Nucleus accumbens (tissue), 56 donors: ENCODE results near the gene SYPL2.
"Not testable (repeated sequence)": the region's sequence is repeated elsewhere in the genome, so short reads cannot be mapped to it uniquely, and the experiment has no call there.

Source experiments
- DNase-seq, 56 donors: peaks; one replicate each; lab custom pipeline; 2025; lab: John Stamatoyannopoulos, UW

Gene SYPL2

DNA sequence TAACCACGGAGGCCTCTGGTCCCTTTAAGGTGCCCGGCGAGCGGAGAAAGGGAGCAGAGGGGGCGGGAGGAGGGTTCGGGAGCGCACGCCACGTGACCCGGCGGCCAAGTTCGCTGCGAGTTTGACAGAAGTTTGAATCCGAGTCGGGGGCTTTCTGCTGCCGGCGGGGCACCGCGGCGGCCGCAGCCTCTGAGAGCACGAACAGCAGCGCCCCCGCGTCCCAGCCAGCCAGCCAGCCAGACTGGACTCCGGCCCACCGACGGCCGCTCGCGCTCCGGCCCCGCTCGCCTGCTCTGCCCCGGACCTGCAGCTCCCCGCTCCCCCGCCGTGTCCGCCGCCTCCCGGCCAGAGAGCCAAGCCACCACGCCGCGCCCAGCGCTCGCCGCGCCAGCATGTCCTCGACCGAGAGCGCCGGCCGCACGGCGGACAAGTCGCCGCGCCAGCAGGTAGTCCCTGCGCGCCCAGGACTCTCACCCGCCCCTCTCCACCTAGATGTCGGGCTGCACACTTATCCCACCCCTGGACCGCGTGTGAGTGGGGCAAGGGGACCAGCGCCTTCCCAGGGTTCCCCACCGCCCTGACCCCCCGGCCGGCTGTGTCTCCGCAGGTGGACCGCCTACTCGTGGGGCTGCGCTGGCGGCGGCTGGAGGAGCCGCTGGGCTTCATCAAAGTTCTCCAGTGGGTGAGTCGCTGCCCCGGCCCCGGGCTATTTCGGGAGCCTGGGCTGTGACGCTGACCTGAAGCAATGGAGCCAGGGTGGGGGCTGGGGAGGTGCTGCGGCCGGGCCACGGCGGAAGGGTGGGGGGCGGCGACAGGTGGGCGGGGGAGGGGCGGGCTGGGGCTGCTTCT lies at the start of gene SYPL2:
Gene SYPL2, plus strand, starts transcription at position 95 of the 849 bp plus-strand sequence. Its CDS starts 298 bp downstream, at position 393.
- DNase-seq, result peak in 15 of 56 donors; percentile 8 to 60 (median 22)

DNA sequence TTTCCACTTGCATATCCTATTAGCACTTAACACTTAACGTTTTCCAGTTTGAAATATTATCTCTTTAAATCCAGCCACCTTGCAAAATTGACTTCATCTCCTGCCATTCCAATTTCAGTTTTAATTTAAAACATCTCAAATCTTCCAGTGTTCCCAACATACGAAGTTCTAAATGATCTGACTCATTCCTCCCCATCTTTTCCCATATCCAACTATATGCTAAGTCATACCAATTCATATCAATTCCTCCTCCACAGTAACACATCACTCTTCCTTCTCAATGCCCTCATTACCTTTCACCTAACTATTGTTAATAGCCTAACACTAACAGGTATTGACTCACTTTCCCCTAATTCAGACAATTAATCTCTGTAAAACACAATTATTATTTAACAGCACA lies 42.8 kb upstream of the SYPL2 start:
- DNase-seq, result no peak

DNA sequence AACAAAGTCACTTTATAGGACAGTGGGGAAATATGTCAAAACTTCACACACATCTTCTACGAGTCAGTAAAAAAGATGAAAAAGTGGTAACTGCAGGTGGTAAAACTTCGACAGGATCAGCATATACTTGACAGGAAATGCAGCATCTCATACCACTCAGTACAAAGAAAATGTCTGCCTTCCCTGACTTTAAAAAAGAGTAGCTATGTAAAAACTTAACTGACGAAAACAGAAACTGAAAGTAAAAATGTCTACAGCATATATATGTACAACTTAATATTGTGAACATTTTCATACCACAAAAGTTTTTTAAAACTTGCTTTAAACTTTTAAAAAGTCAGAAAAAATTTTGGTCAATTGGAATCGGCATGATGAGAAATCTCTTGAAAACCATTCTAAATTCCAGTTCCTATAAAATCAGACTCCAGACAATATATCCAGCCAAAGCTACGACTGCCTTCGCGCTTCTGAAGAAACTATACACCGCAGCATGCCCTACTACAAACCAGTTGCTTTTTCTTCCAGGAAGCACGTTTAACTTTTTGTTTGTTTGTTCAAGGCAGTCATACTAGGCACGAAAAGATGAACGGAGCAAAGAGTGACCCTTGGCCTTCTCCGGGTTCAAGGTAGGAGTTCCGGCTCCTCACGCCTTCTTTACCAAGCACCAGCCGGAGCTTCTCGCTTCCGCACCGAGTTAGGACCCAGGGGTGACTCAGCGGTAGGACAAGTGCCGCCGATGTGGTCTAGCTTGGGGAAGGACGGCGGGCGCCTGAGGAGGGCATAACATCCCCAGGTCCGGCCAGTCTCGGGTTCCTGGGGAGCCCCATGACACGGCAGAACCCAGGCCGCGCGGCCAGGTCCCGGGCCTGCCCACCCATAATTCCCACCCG lies 40.7 kb upstream of the SYPL2 start:
- DNase-seq, result peak in 6 of 56 donors; percentile 29 to 69 (median 58)

DNA sequence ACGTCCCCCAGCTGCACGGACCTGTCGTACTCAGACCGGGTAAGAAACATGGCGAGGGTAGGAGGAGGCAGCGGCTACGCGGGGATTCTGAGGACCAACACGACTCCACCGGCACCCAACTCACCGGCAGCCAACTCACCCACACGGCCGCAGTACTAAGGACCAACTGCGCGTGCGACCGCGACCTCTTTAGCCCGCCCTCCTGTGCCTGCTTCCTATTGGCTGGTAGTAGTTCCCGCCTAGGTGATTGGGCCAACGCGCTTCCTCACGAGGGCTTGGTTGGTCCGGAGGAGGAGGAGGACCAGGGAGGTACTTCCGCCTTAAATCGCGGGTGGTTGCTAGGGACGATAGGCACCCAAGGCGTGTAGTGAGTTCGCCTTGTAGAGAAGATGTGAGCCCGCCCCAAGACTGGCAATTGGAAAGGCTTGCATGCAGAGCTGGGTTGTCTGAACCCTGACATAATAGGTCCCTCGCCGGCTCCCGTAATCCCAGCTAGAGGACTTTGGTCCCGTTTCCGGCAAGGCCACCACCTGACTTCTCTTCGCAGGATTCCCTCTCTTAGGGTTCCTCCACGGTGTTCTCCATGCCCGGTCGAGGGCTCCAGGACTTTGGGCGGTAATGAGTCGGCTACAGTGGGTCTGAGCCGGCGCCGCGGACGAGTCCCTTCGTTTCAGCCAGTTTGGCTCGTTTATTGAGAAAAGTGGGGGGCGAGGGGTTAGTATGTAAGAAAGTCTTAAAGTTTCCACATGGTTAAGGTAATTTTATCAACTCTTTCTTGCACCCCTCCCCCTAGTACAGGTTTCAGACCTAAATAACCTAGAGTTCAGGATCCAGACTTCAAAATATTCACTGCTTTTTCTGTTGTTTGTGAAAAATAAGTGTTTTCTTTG lies 39.8 kb upstream of the SYPL2 start, which contains the start of gene PSMA5:
Gene PSMA5, minus strand, starts transcription at position 168 of the 890 bp plus-strand sequence. Its CDS starts 118 bp downstream, at position 50.
- DNase-seq, result peak; percentile 77 to 99 (median 96)

DNA sequence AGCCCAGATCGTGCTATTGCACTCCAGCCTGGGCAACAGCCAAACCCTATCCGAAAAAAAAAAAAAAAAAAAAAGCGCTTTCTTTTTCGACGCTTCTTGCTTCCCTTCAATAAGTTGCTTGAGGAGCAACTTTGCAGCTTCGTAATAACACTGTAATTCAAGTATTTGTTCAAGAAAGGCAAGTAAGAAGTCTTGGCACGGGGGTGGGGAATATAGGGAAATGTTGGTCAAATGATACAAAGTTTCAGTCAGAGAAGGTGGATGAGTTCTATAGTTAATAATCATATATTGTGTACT lies 39.2 kb upstream of the SYPL2 start:
- no peak for DNase-seq

DNA sequence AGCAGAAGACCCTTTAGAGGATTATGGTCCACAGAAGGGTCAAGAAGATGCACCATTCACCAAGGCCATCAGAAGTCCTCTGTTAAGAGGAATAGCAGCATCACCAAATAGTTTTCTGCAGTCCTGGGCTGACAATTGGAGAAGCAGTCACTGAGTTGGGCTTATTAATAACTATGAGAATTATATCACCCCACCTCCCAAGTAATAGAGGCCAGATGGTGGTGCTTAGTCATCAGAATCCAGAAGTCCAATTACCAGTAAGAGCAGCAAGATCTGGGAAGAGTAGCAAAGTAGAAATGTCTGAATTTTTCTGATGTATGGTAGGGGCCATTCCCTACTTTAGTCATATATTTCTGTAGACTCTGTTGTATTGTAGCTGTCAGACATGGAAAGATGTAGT lies 34.0 kb upstream of the SYPL2 start:
- DNase-seq, result no peak

DNA sequence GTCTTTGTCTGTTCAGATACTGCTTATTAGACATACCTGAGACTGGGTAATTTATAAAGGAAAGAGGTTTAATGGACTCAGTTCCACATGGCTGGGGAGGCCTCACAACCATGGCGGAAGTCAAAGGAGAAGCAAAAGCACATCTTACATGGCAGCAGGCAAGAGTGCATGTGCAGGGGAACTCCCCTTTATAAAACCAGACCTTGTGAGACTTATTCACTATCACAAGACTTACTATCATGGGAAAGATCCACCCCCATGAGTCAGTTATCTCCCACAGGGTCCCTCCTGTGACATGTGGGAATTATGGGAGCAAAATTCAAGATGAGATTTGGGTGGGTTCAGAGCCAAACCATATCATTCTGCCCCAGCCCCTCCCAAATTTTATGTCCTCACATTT lies 33.0 kb upstream of the SYPL2 start:
- DNase-seq, result no peak

DNA sequence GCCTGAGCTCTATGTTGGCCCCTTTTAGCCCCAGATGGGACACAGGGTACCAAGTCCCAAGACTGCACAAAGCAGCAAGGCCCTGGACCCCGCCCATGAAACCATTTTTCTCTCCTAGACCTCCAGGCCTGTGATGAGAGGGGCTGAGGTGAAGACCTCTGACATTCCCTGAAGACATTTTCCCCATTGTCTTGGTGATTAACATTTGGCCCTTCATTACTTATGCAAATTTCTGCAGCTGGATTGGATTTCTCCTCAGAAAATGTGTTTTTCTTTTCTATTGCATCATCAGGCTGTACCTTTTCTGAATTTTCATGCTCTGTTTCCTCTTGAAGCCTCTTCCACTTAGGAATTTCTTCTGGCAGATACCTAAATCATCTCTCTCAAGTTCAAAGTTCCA lies 31.9 kb upstream of the SYPL2 start:
- DNase-seq, result no peak

DNA sequence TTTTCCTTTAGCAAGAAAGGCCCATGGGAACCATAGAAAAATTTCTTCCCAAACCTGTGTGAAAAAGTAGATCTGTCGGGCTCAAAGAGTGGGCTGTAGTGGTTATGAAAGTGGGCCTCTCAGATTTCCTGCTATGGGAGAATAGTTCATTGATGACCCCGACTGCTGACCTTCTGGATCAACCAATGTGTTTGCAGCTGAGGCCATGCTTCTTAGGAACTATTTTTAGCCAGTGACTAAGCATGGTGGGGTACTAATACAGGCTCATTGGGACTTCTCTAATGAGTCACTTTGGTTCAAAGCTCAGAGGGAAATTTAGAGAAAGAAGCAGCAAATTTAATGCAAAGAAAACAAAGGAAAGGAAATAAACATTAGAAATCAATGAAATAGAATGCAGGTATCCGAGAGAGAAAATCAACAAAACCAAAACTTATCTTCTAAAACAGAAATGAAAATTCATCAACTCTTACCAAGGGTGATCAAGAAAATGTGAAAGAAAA lies 27.5 kb upstream of the SYPL2 start:
- DNase-seq, result no peak

DNA sequence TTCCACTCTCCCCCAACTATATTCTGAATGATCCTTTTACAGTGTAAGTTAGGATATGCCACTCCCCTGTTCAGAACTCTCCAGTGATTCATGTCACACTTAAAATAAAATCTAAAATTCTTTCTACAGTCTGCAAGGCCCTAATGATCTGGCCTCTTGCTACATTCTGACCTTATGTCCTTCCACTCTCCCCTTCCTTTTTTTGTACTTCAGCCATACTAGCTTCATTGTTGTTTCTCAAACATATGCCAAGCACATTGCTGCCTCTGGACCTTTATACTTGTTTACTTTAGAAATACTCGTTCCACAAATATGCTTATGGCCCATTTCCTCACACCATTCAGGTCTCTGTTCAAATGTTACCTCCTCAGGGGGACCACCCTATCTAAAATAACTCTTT lies 25.3 kb upstream of the SYPL2 start:
- DNase-seq, result no peak

DNA sequence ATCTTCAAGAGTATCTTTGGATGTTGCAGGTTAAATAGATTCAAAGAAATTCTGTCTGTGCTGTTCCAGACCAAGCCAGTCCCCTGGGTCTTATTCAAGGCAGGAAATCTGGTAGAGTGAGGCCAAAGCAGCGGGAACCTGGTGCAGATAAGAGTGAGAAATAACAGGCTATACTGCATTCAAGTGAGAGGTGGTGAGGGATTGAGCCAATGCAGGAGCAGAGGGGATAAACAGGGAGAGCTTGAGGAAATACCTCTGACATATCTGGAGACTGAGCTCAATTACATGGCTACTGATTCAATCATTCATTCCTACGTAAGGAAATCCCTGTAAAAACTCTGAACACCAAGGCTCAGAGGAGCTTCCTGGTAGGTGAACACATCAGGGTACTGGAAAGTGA lies 22.9 kb upstream of the SYPL2 start:
- DNase-seq, result no peak

DNA sequence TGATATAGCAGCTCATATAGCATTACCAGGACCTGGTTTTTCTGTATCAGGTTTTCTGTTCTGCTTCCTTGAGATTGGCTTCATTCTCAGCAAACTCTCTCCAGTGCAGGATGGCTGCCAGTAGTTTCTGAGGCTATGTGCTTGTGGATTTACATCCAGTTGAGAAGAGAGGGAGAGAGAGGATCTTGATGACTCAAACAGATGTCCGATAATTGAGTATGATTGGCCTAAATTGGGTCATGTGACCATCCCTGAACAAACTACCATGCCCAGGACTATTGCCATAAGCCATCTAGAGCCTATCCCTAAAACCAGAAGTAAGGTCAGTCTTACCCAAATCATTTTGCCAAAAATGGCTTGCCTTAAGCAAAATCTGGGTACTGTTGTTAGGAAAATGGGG lies 22.0 kb upstream of the SYPL2 start:
- no peak for DNase-seq

DNA sequence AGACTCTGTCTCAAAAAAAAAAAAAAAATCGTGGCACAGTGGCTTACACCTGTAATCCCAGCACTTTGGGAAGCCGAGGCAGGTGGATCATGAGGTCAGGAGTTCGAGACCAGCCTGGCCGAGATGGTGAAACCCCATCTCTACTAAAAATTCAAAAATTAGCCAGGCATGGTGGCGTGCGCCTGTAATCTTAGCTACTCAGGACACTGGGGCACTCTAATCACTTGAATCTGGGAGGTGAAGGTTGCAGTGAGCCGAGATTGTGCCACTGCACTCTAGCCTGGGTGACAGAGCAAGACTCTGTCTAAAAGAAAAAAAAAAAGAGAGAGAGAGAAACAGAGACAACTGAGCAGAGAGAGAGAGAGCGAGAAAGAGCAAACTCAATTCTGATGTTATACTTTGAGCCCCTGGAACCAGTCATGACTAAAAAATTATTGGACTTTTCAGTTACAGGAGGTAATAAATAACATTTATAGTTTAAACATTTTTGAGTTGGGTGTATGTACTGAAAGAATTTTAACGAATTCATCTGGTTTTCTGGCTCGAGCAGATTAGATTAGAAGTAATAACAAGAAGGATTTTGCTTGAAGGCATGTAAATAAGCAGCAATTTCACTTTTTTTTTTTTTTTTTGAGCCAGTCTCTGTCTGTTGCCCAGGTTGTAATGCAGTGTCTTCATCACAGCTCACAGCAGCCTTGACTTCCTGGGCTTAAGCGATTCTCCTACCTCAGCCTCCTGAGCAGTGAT lies 20.2 kb upstream of the SYPL2 start:
- DNase-seq, result not testable (repeated sequence)

DNA sequence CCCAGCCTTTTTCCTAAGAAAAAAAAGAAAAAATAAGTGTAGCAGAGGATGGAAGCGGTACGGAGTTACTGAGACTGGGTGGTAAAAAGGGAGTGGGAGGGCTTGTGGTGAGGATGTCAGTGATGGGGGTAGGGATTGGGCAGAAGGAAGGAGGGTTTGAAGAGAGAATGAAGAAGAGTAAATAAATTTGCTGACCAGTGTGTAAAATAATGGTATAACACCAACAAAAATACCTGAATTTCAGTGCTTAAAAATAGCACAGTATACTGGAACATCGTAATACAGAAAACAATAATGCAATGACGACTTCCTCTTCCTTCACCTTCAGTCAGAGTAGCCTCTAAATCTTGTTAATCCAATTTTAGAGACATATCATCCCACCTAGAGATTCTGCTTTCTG lies 18.8 kb upstream of the SYPL2 start:
- no peak for DNase-seq

DNA sequence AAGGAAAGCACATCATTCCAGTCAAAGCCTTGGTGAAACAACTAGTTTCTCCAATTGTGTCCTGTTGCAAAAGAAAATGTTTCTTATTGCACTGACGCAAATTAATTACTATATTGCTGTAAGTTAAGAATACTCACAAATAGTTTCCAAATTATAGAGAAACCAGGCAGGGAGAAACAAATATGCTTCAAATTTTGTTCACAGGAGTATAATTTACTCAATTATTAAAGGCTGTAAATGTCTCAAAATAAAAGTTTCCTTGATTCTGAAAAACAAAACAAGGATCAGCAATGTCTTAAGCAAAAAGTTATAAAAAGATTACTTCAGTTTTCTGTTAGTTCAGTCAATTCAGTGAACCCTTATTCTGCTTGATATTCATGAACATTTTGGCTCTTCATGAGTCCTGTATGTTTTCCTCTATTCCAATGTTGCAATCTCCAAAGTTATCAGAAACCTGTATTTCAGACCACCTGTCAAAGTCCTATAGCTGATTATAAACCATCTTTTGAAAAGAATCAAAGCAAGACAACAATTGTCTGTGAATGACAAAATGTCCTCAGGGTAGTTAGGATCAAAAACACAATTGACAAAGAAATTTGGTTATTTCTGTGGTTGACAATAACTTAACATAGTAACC lies 11.7 kb upstream of the SYPL2 start:
- no peak for DNase-seq

DNA sequence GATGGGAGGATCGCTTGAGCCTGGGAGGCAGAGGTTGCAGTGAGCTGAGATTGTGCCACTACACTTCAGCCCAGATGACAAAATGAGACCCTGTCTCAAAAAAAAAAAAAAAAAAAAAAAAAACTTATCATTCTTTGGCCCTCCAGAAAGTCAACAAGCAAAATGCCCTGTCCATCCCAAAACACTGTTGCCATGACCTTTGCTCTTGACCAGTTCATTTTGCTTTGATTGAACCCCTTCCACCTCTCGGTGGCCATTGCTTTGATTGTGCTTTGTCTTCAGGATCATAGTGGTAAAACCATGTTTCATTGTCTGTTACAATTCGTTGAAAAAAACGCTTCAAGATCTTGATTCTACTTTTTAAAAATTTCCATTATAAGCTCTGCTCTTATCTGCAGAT lies 8.5 kb upstream of the SYPL2 start:
- DNase-seq, result no peak

DNA sequence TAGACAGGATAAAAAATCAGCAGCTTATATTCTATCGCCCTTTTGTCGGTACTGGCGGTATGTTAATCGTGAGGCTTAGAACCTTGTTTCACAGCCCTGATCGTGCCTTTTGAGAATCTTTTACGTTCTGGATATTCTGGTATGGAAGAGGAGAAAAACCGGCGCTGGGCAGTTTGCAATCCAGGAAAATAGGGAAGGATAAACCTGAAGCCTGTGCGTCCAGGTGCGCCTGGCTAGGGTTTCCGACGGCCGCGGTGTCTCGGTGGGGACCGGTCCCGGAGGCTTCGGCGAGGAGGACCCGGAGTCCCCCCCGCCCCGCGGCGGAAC lies 258 bp upstream of the SYPL2 start:
- DNase-seq, result no peak

DNA sequence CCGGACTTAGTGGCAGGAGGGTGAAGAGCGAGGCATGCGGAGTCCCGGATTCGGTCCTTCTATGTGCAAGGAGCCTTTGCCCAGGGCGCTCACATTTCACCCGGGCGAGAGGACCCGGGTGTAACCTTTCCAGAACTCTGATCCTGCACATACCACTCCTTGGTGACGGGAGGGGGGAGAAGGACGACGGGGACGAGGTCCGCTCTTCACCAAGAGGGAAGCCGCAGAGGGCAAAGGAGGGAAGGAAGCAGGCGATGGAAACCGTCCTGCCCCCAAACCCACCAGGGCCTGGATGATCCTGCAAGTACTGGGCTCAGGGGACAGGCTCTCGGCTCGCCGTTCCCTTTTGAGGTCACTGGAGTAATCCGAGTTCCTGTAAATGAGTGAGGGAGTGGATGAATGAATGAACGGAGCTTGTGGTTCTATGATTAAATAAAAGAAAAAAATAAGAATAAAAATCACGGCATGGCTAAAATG lies 993 bp downstream of the SYPL2 start:
- DNase-seq, result no peak

DNA sequence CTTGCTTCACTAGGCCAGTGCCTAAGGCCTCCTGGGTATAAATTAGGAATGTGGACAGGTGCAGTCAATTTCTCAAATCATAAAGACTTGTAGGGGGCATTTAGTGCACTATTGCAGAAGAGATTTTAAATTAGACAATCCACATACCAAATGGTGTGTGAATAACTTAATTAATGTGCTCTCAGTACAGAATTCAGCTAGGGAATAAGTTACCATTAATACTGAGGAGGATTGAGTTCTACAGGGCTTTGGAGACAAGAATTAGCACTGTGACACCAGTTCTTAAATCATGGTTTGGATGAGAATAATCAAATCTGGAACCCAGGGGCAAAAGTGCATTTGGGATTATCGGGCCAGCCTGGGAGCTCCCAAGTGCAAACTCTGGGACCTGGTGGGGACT lies 1.7 kb downstream of the SYPL2 start:
- DNase-seq, result no peak
